NOMO-1 (cell line): ENCODE results near the gene MAPKBP1.
A peak's percentile ranks its signal among the peaks of the same experiment; 100 is the strongest.

Experiments
- DNase-seq, 2 experiments: peaks; one replicate each; lab custom pipeline; 2025; ENCODE audit not compliant: unreplicated experiment in 2 of 2; lab: John Stamatoyannopoulos, UW

The MAPKBP1 gene

DNA sequence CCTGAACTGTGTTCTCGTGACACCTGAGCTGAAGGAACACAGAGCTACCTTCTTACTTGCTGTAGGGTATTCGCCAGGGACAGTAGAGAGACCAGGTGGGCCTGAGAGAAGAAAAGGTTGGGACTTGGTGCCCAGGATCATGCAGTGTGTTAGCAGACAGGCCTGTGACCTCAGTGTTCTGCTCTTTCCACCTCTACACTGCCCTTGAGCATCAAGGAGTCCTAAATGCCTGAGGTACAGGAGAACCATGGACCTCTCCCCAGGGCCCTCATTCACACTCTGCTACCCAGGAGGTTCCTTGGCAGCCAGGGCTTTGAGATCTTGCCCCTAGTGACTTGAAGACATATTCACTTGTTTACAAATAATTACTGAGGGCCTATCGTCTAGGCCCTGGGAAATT, 31.4 kb downstream of the MAPKBP1 start:
- no peak for DNase-seq

DNA sequence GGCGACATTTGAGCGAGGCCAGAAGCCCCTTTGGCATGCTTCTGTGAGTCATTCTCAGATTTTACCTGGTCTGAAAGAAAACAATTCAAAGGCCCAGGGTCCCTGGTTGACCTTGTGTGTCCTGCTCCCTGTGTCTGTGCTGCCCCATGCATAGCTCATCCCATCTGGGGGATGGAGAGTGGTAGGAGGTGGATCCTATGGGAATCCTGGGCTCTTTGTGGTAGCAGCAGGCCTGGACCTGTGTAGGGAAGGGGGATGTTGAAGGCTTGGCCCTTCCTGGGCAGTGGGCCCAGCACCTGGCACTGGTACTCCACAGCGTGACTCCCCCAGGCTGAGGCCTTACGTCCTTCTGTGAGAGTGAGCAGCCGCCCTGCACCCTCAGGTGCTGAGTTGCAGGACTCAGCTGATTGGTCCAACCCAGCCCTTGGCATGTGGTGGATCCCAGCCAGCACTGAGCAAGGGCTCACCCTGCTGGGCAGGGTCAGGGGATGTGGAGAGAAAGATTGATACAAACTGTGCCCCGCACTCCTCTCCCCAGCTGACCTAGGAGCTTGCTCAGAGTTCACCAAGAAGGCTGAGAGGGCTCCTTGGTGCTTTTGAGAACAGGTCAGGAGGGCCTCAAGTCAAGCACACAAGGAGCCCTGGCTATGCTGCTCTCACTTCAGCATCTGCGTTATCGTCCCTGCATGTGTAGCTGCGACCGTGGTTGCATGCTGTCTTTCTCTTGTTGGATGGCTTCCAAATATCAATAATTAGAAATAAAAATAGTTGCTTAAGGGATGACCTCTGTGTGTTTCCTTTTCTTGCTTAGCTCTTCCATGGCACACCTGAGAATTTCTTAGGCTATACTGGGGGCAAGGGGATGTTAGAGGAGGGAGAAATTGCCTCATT, 32.3 kb downstream of the MAPKBP1 start:
- no peak for DNase-seq

DNA sequence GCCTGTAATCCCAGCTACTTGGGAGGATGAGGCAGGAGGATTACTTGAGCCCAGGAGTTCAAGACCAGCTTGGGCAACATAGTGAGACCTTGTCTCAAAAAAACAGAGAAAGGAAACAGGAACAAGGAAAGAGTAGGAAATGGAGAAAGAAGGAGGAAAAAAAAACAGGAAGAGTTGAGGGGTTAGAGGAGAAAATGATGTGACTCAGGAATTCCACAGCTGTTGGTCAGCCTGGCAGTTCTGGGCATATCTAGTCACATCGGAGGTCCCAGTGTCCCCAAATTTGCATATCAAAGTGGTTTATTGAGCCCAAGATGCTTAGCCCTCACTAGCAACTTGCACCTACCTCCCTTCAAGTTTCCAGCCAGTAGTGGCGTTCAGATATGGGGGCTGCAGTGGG, 34.8 kb downstream of the MAPKBP1 start:
- no peak for DNase-seq

DNA sequence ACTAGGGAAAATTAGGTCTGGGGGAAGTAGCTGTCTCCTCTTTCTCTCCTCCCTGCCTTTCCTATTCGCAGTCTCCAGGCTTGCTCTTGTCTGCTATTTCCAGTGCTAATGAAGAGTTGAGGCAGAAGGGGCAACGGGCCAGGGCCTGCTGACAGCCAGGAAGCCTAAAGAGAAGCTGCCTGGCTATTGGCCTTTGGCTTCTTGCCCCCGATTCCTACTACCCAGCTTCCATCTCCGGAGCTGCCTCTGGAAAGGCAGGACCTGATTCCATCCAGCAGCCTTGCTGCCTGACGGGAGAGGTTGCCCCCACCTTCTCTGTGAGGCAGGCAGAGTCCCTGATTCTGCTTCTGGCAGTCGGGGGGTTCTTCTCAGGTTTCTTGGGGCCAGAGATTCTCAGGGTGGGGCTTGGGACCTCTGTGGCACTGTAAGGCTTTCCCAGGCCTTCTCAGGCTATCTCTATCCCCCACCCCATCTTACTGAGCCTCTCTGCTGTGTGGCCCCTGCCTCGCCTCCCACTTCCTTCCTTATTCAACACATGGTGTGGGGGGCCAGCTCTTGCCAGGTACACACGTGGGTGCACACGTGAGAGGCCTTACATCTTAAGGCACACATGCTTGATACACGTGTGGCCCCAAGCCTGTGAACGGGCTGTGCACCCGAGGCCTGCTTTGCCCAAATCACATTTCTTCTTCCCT, 35.4 kb downstream of the MAPKBP1 start:
- DNase-seq = no peak

DNA sequence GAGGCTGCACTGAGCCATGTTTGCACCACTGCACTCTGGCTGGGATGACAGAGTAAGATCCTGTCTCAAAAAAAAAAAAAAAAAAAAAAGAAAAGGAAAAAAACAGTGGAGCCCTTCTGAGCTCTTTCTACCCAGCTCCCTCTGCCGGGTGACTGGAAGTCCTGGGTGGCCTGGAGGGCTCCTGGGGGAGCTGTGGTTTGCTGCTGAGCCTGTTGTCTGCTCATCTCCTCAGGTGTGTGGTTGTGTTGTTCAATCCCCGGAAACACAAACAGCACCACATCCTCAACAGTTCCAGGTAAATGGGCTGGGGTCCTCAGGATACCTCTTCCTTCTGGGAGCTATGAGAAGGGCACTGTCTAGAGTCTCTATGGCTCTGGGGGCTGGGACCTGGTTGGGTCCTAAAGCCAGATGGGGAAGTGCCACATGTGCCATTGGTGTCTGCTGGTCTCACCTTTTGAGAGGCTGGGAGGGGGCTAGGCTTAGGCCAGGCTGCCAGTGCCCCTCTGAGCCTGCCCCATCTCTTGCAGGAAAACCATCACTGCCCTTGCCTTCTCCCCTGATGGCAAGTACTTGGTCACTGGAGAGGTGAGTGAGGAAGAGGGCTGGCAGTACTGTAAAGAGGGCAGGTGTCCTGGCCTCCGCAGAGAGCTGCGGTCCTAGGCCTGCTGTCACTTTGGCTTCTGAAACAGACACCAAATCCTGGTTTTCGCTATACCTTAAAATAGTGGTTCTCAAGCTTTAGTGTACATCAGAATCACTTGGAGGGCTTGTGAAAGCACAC, 36.6 kb downstream of the MAPKBP1 start:
- no peak for DNase-seq

DNA sequence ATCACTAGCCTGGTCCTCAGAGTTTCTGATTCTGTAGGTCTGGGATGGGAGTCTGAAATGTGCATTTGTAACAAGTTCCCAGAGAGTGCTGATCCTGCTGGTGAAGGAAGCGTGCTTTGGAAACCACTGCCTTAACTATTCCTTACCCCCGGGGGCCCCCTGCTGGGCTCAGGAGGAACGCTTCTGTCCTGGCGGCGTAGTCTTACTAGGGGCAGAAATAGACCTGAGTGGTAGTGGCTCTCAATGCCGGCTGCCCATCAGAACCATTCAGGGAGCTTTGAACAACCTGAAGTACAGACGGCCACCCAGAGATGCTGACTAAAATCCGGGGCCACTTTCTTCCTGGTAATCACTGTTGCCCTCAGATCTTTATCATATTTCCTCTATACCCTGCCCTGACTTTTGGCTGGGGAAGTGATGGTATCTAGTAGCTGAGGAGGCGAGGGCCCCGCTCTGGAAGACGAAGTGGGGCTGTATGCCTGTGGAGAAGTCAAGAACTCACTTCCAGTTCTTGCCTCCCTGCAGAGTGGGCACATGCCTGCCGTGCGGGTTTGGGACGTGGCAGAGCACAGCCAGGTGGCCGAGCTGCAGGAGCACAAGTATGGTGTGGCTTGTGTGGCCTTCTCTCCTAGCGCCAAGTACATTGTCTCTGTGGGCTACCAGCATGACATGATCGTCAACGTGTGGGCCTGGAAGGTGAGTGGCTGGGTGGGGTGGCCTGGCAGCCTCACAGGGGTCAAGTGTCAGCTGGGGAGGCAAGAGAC, 37.3 kb downstream of the MAPKBP1 start:
- peak; percentile 51 to 67 for DNase-seq

DNA sequence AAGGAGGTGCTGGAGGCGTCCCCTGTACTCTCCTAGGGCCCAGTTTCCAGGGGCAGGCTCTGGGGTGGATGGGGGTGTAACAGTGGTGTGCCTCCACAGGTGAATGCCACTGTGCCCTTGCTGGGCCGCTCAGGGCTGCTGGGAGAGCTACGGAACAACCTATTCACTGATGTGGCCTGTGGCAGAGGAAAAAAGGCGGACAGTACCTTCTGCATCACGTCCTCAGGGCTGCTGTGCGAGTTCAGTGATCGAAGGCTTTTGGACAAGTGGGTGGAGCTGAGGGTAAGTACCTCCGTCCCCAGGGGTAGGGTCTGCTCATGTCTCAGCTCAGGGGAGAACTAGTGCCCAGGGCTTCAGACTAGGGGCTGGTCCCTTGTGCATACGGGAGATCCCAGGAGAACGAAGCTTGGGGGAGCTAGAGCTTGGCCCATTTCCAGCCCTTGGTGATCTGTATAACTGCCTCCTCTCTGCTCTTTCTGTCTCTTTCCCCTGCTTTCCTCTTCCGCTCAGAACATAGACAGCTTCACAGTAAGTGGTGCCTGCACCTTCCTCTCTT, 38.6 kb downstream of the MAPKBP1 start:
- DNase-seq = no peak

DNA sequence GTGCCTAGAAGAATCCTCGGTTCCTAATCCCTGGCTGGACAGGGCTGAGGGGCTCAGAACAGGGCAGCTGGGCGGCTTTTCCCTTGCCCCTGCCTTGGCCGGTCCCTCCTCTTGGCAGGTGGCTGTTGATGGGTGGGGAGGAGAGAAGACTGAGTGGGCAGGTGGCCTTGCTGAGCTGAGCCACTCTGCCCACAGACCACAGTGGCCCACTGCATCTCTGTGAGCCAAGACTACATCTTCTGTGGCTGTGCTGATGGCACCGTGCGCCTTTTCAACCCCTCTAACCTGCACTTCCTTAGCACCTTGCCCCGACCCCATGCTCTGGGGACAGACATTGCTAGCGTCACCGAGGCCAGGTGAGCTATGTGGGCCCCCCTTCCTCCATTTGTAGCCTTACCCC, 39.1 kb downstream of the MAPKBP1 start:
- no peak for DNase-seq

DNA sequence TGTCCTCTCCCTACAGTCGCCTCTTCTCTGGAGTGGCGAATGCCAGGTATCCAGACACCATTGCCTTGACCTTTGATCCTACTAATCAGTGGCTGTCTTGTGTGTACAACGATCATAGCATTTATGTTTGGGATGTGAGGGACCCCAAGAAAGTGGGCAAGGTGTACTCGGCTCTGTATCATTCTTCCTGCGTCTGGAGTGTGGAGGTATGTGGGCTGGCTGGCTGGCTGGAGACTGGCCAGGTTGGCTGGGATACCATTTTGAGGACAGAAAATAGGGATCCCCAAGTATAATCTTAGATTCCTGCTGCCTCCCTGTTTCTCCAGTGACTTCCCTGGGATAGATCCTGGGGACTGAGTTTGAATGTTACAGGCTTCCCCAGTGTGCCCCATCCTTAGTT, 40.2 kb downstream of the MAPKBP1 start:
- DNase-seq = no peak

DNA sequence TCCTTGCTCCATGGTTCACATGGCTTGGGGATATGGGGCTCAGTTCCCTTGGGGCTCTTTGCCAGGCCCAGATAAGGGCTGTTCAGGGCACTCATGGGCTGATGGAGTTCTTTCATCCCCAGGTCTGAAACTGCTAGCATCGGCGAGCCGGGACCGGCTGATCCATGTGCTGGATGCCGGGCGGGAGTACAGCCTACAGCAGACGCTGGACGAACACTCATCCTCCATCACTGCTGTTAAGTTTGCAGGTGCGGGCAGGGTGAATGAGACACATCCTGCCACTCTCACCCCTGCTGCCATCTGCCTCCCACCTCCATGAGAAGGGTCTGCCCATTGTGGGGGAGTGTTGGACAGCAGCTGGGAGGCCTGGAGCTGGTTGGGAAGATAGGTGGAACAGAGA, 42.5 kb downstream of the MAPKBP1 start:
- no peak for DNase-seq

DNA sequence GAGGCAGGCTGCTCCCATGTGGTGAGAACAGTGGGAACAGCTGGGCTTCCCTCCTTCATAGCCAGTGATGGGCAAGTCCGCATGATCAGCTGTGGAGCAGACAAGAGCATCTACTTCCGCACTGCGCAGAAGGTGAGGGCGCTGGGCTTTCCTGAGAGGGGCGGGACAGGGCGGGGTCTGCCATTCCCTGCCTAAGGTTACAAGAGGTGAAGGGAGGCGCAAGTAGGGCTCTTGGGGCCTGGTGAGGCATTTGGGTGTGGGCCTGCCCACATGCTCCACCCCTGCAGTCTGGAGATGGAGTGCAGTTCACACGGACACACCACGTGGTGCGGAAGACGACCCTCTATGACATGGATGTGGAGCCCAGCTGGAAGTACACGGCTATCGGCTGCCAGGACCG, 43.0 kb downstream of the MAPKBP1 start:
- no peak for DNase-seq

DNA sequence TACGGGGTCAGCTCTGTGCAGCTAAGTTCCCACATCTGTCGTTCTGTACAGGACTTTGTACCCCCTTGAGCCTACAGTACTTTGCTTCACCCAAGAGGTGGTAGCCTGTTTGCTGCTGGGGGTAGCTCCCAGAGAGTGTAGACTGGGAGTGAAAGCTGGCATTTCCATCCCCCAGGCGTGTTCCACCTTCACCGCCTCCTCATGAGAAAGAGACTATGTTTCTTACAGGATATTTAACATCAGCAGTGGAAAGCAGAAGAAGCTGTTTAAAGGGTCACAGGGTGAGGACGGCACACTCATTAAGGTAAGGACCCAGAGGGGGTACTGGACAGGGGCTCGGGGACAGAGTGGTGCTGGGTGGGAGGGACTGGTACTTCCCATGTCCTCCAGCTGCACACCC, 43.5 kb downstream of the MAPKBP1 start:
- no peak for DNase-seq

DNA sequence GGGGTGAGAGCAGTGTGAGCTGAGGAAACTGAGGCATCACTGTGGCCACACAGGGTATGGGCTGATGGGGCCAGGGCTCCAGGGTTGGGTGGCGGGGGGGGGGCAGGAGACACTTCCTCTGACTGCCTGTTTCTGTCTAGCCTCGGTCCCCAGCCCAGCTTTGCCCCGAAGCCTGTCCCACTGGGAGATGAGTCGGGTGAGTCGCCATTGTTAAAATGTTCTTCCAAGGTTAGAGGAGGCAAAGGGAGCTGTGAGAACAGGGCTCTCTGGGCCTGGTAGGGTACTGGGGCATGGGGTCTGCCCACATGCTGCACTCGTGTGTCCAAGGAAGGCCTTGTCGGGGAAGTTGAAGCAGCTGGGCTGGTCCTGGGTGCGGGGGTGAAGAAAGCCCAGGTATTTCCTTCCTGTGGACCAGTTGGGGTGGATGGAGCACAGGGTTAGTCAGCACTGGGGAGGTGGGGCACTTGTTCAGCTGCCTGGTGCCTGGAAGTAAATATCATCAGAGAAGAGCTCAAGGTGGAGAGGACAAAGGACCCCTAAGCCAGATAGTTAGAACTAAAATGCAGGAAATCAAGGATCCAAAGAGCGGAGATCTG, 45.3 kb downstream of the MAPKBP1 start:
- DNase-seq = no peak

DNA sequence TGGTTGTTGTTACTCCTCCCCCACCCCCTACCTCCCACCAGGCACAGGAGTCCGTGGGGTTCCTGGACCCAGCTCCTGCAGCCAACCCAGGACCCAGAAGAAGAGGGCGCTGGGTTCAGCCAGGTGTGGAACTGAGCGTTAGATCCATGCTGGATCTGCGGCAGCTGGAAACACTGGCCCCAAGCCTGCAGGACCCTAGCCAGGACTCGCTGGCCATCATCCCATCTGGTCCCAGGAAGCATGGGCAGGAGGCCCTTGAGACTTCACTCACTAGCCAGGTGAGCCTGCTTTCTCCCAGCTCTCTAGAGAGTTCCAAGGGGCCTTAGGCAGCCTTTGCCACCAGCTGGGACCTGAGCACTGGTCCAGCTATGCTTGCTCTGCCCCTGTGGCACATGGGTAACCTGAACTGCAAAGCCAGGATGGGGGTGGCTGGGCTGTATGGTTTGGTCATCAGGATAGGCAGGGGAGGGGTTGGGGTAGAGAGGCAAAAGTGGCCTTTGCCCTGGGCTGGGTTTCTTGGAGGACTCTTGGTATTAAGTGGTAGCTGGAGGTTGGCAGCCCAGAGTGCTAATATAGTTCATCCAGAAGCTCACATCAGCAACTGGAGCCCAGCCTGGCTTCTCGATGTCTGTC, 46.6 kb downstream of the MAPKBP1 start:
- DNase-seq = no peak

DNA sequence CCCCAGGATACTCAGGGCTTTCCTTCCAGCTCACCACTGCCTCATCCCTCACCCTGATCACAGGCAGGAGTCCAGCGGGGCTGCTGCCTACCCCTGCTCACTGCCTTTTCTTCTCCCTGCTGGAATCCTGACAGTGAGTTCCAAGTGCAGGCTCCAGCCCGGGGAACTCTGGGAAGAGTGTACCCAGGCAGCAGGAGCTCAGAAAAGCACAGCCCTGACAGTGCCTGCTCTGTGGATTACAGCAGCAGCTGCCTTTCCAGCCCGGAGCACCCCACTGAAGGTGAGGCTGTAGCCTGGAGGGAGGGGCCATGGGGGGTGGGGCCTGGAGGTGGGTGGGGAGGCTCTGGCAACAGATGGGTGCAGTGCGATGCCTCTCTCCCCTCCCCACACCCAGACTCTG, 47.5 kb downstream of the MAPKBP1 start:
- DNase-seq = no peak

DNA sequence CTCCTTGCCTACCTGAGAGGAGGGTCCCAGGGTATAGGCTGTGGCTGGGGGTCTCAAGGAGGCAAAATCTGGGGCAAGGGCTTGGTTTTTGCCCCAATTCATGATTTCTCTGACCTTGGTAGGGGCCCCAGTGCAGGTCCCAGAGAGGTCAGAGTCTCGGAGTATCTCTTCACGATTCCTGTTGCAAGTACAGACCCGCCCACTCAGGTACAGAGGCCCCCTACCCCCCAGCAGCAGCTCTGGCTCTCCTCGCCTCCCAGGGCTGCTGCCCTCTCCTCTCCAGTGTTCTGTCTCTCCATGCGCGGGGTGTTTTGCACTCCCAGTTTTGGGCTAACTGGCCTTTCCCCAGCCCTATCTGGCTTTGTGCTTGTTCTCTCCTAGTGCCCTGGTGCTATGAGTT, 48.2 kb downstream of the MAPKBP1 start:
- no peak for DNase-seq

DNA sequence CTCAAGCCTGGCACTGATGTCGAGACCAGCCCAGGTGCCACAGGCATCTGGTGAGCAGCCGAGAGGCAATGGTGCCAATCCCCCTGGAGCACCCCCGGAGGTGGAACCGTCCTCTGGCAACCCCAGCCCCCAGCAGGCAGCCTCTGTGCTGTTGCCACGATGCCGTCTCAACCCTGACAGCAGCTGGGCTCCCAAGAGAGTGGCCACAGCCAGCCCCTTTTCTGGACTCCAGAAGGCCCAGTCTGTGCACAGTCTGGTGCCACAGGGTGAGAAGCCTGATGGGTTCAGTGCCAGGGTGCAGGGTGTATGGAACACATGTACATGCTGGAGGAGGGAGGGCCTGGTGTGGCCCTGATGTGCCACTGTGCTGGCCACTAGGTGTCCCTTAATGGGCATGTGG, 48.7 kb downstream of the MAPKBP1 start:
- DNase-seq = no peak

DNA sequence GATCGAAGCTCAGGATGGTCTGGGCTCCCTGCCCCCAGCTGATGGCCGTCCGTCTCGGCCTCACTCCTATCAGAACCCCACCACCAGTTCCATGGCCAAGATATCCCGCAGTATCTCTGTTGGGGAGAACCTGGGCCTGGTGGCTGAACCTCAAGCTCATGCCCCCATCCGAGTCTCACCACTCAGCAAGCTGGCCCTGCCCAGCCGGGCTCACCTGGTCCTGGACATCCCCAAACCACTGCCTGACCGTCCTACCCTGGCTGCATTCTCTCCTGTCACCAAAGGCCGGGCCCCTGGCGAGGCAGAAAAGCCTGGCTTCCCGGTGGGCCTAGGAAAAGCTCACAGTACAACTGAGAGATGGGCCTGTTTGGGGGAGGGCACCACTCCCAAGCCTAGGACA, 49.2 kb downstream of the MAPKBP1 start:
- no peak for DNase-seq

DNA sequence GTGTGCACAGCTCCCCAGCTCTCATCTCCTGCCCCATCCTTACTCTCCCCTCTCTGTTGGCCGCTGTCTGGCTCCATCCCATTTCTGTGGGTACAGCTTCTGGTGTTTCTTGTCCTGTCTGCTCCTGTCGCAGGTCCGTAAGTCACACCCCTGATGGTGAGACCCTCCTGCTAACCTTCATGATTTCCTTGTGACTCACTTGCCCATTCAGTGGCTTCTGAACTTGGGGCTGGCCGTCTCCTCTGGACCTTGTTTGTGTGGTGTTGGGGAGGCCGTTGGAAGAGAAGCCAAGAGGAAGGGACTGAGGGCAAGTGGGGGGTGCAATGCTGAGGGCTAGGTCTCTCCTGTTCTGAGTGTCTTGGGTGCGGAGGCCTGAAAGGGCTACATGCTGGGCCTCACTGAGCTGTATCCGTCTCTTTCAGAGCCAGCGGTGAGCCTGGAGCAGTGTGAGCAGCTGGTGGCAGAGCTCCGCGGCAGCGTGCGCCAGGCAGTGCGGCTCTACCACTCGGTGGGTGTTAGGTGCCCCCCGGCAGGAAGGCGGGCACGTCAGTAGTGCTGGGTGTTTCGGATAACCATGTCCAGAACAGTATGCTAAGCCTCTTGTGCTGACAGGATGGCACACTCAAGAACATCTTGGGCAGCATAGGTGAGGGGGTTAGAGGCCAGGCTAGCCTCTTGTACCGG, 49.9 kb downstream of the MAPKBP1 start:
- DNase-seq = no peak
